Neural cell (in vitro differentiated cells): Measurements from ENCODE around the gene BPI. TPM values are rescaled to one million over a fixed set of nuclear protein-coding genes. Genes with fewer than 3 reads are reported as not detected.

Experiments used
- H2AFZ ChIP-seq: fragments of 200-600, 300-800 bp; sonication (generic), shearing (Covaris generic); 2 replicates; pipeline ENCODE4 v1.6.0; 2014; ENCODE audit warnings: low read depth, mild to moderate bottlenecking, antibody characterized with exemption, low read length, moderate library complexity
- H3F3A ChIP-seq: fragments of 200-600 bp; shearing (Covaris generic); 2 replicates; pipeline ENCODE4 v1.6.1; 2016; ENCODE audit warnings: mild to moderate bottlenecking, moderate library complexity, mixed read lengths, antibody characterized with exemption, low read length; ENCODE audit not compliant: insufficient read depth, poor library complexity, severe bottlenecking
- H3K27ac ChIP-seq: fragments of 200-600, 300-800 bp; sonication (generic), shearing (Covaris generic); 2 replicates; pipeline ENCODE4 v1.5.1; 2014; ENCODE audit warnings: mild to moderate bottlenecking, low read length, moderate library complexity
- H3K27me3 ChIP-seq: fragments of 300-800, 200-600 bp; sonication (generic), shearing (Covaris generic); 2 replicates; pipeline ENCODE4 v1.6.0; 2014; ENCODE audit warnings: mild to moderate bottlenecking, low read depth, low read length, moderate library complexity; ENCODE audit not compliant: insufficient read depth
- H3K36me3 ChIP-seq: fragments of 300-800, 200-600 bp; sonication (generic), shearing (Covaris generic); 2 replicates; pipeline ENCODE4 v1.5.1; 2014; ENCODE audit warnings: mild to moderate bottlenecking, antibody characterized with exemption, low read length, moderate library complexity; ENCODE audit not compliant: insufficient read depth
- H3K4me2 ChIP-seq: fragments of 300-800, 200-600 bp; sonication (generic), shearing (Covaris generic); 2 replicates; pipeline ENCODE4 v1.6.0; 2014; ENCODE audit warnings: mild to moderate bottlenecking, low read length
- H3K4me3 ChIP-seq: fragments of 300-800, 200-600 bp; sonication (generic), shearing (Covaris generic); 2 replicates; pipeline ENCODE4 v1.5.1; 2014; ENCODE audit warnings: mild to moderate bottlenecking, low read length, moderate library complexity
- H3K79me2 ChIP-seq: fragments of 200-600 bp; shearing (Covaris generic); replicated peaks from 2 replicates; pipeline ENCODE4 v1.6.0; 2014; ENCODE audit warnings: mild to moderate bottlenecking, low read length, moderate library complexity; ENCODE audit not compliant: insufficient read depth
- H3K9ac ChIP-seq: fragments of 300-800, 200-600 bp; sonication (generic), shearing (Covaris generic); 2 replicates; pipeline ENCODE4 v1.6.1; 2016; ENCODE audit warnings: mild to moderate bottlenecking, low read length, mixed read lengths
- H3K9me2 ChIP-seq: fragments of 200-600 bp; shearing (Covaris generic); 2 replicates; pipeline ENCODE4 v1.6.1; 2016; ENCODE audit warnings: mild to moderate bottlenecking, low read length, mixed read lengths; ENCODE audit not compliant: insufficient read depth
- H3K9me3 ChIP-seq: fragments of 200-600, 300-800 bp; sonication (generic), shearing (Covaris generic); 2 replicates; pipeline ENCODE4 v1.6.1; 2016; ENCODE audit warnings: mild to moderate bottlenecking, mixed run types, low read length, moderate library complexity, mixed read lengths
- H4K20me1 ChIP-seq: fragments of 200-600 bp; shearing (Covaris generic); 2 replicates; pipeline ENCODE4 v1.6.1; 2016; ENCODE audit warnings: mild to moderate bottlenecking, mixed run types; ENCODE audit not compliant: insufficient read depth
- CTCF ChIP-seq: fragments of 450-650 bp; IDR thresholded peaks from 2 replicates; pipeline ENCODE4 v1.5.1; 2014; ENCODE audit warnings: antibody characterized with exemption, mild to moderate bottlenecking, moderate library complexity; ENCODE audit not compliant: poor library complexity, severe bottlenecking
- EP300 ChIP-seq: fragments of 450-650 bp; conservative IDR thresholded peaks from 2 replicates; pipeline ENCODE4 v1.6.1; 2014; ENCODE audit warnings: antibody characterized with exemption, mild to moderate bottlenecking, moderate library complexity; ENCODE audit not compliant: poor library complexity, severe bottlenecking
- EZH2 ChIP-seq: fragments of 200-600, 300-800 bp; shearing (Covaris generic), sonication (generic); IDR thresholded peaks from 2 replicates; pipeline ENCODE4 v1.6.1; 2014; ENCODE audit warnings: antibody characterized with exemption, low read length, borderline replicate concordance, mild to moderate bottlenecking; ENCODE audit not compliant: insufficient read depth, poor library complexity, severe bottlenecking
- MXI1 ChIP-seq: fragments of 450-650 bp; conservative IDR thresholded peaks from 2 replicates; pipeline ENCODE4 v1.6.1; 2014; ENCODE audit warnings: antibody characterized with exemption, mild to moderate bottlenecking; ENCODE audit not compliant: poor library complexity, severe bottlenecking
- POLR2AphosphoS5 ChIP-seq: IDR thresholded peaks from 2 replicates; pipeline ENCODE4 v1.6.1; 2012
- RAD21 ChIP-seq: fragments of 450-650 bp; conservative IDR thresholded peaks from 2 replicates; pipeline ENCODE4 v1.6.1; 2014; ENCODE audit warnings: antibody characterized with exemption, mild to moderate bottlenecking, moderate library complexity
- REST ChIP-seq: IDR thresholded peaks from 2 replicates; pipeline ENCODE4 v1.6.1; 2012; ENCODE audit warnings: borderline replicate concordance
- SMC3 ChIP-seq: fragments of 450-650 bp; conservative IDR thresholded peaks from 2 replicates; pipeline ENCODE4 v1.6.1; 2014; ENCODE audit warnings: antibody characterized with exemption, mild to moderate bottlenecking, moderate library complexity; ENCODE audit not compliant: poor library complexity
- TAF1 ChIP-seq: IDR thresholded peaks from 2 replicates; pipeline ENCODE4 v1.6.1; 2012; ENCODE audit warnings: low read depth
- polyA plus RNA-seq: library from polyadenylated mRNA; depleted of rRNA; stranded (reverse); fragments of >200 nt; gene quantifications from 2 replicates; pipeline ENCODE4 v1.2.3, GENCODE V29; 2014

The BPI gene
- polyA plus RNA-seq, 1 donor from 2014 or later: not detected

GRCh38 chr20:38308047-38308438 lies 4.1 kb downstream of the BPI start:
- no peaks in the 10 kb centered on the region for H3K36me3 ChIP-seq
- H3F3A ChIP-seq: no peaks in the 10 kb centered on the region
- no peak overlapping the region for H3K4me2 ChIP-seq
- no peak overlapping the region for H3K27ac ChIP-seq
- no peak overlapping the region for H2AFZ ChIP-seq
- H3K9me3 ChIP-seq: no peaks in the 10 kb centered on the region
- H3K9me2 ChIP-seq: no peaks in the 10 kb centered on the region
- H3K9ac ChIP-seq: no peak overlapping the region
- no peaks in the 10 kb centered on the region for H3K27me3 ChIP-seq
- no peak overlapping the region for H3K4me3 ChIP-seq
- TF ChIP-seq EZH2: no peak
- TF ChIP-seq RAD21: no peak
- no peak for TF ChIP-seq MXI1
- no peak for TF ChIP-seq EP300
- no peak for TF ChIP-seq CTCF
- TF ChIP-seq POLR2AphosphoS5: no peak
- TF ChIP-seq TAF1: no peak
- no peak for TF ChIP-seq REST
- TF ChIP-seq SMC3: no peak
- no peaks in the 10 kb centered on the region for H3K79me2 ChIP-seq
- H4K20me1 ChIP-seq: no peaks in the 10 kb centered on the region

GRCh38 chr20:38308447-38308846 lies 4.5 kb downstream of the BPI start:
- Histone ChIP-seq H3K4me3 (no peak overlapping the region), H3K27ac (no peak overlapping the region), H3K27me3 (no peaks in the 10 kb centered on the region), H3K79me2 (no peaks in the 10 kb centered on the region), H3K9me2 (no peaks in the 10 kb centered on the region), H3F3A (no peaks in the 10 kb centered on the region), H2AFZ (no peak overlapping the region), H4K20me1 (no peaks in the 10 kb centered on the region), H3K9me3 (no peaks in the 10 kb centered on the region), H3K4me2 (no peak overlapping the region), H3K36me3 (no peaks in the 10 kb centered on the region), H3K9ac (no peak overlapping the region)
- TF ChIP-seq MXI1 (no peak), EZH2 (no peak), POLR2AphosphoS5 (no peak), SMC3 (no peak), TAF1 (no peak), REST (no peak), RAD21 (no peak), EP300 (no peak), CTCF (no peak)
